ENCODE results near the gene LRRC4C. TPM values are rescaled to one million over a fixed set of nuclear protein-coding genes. Genes with fewer than 3 reads are reported as not detected.

LRRC4C gene
- total RNA-seq, 1 donor from 2014 or later: 0.64 TPM

GRCh38 chr11:40393511-40393910 lies 1065.9 kb downstream of the LRRC4C start:
- Mint-ChIP-seq H3K4me3 (ENCODE audit: unreplicated experiment) (no peak overlapping the region), H3K27ac (ENCODE audit: unreplicated experiment) (no peak overlapping the region), H3K36me3 (ENCODE audit: unreplicated experiment) (no peaks in the 10 kb centered on the region), H3K27me3 (ENCODE audit: unreplicated experiment) (peaks cover 1% of the 10 kb centered on the region), H3K9me3 (ENCODE audit: unreplicated experiment) (no peaks in the 10 kb centered on the region), H3K4me1 (ENCODE audit: low read depth, unreplicated experiment) (no peaks in the 10 kb centered on the region)
- no peak for DNase-seq
- TF ChIP-seq CTCF (IDR thresholded peaks at IDR 0.05; ENCODE audit: partially characterized antibody, unreplicated experiment): no peak

GRCh38 chr11:40391679-40392078 lies 1067.8 kb downstream of the LRRC4C start:
- Mint-ChIP-seq H3K27me3 (ENCODE audit: unreplicated experiment) (peaks cover 1% of the 10 kb centered on the region), H3K4me1 (ENCODE audit: low read depth, unreplicated experiment) (no peaks in the 10 kb centered on the region), H3K36me3 (ENCODE audit: unreplicated experiment) (no peaks in the 10 kb centered on the region), H3K9me3 (ENCODE audit: unreplicated experiment) (no peaks in the 10 kb centered on the region), H3K27ac (ENCODE audit: unreplicated experiment) (peak overlapping the region; percentile 11), H3K4me3 (ENCODE audit: unreplicated experiment) (no peak overlapping the region)
- no peak for TF ChIP-seq CTCF (IDR thresholded peaks at IDR 0.05; ENCODE audit: partially characterized antibody, unreplicated experiment)
- DNase-seq: no peak

- Mint-ChIP-seq H3K4me3 (ENCODE audit: unreplicated experiment) (no peak overlapping the region), H3K4me1 (ENCODE audit: low read depth, unreplicated experiment) (no peaks in the 10 kb centered on the region), H3K27me3 (ENCODE audit: unreplicated experiment) (peaks cover 1% of the 10 kb centered on the region), H3K9me3 (ENCODE audit: unreplicated experiment) (no peaks in the 10 kb centered on the region), H3K36me3 (ENCODE audit: unreplicated experiment) (no peaks in the 10 kb centered on the region), H3K27ac (ENCODE audit: unreplicated experiment) (no peak overlapping the region)
- no peak for TF ChIP-seq CTCF (IDR thresholded peaks at IDR 0.05; ENCODE audit: partially characterized antibody, unreplicated experiment)
- no peak for DNase-seq
These were observed 1071.2 kb downstream of the LRRC4C start for GRCh38 chr11:40388097-40388818.

GRCh38 chr11:40387240-40387980 lies 1072.0 kb downstream of the LRRC4C start:
- Mint-ChIP-seq H3K9me3 (ENCODE audit: unreplicated experiment) (no peaks in the 10 kb centered on the region), H3K27me3 (ENCODE audit: unreplicated experiment) (peaks cover 1% of the 10 kb centered on the region), H3K4me1 (ENCODE audit: low read depth, unreplicated experiment) (no peaks in the 10 kb centered on the region)

More at GRCh38 chr11:40387240-40387980, 1072.0 kb downstream of the LRRC4C start:
- Mint-ChIP-seq H3K27ac (ENCODE audit: unreplicated experiment) (no peak overlapping the region), H3K36me3 (ENCODE audit: unreplicated experiment) (no peaks in the 10 kb centered on the region), H3K4me3 (ENCODE audit: unreplicated experiment) (no peak overlapping the region)
- DNase-seq: no peak
- no peak for TF ChIP-seq CTCF (IDR thresholded peaks at IDR 0.05; ENCODE audit: partially characterized antibody, unreplicated experiment)
